HepG2 (cell line): ENCODE results near the gene BLVRA. TPM values are rescaled to one million over a fixed set of nuclear protein-coding genes. Genes with fewer than 3 reads are reported as not detected.

ENCODE experiments used
- CREB1 ChIP-seq, 2 experiments: fragments of 450-650 bp in 1 of 2; IDR thresholded peaks; 2 replicates each; pipeline ENCODE4 v1.6.1; 2016 to 2017; ENCODE audit warnings: control low read depth in 1 of 2, mild to moderate bottlenecking in 1 of 2, missing compliant biosample characterization in 1 of 2, missing genetic modification characterization in 1 of 2
- DNMT3B ChIP-seq: conservative IDR thresholded peaks from 2 replicates; pipeline ENCODE4 v1.6.1; 2016; ENCODE audit warnings: missing biosample characterization, control low read depth
- ELF1 ChIP-seq: sonication (generic); formaldehyde crosslinking; IDR thresholded peaks from 2 replicates; pipeline ENCODE4 v1.4.0; 2020; ENCODE audit warnings: missing genetic modification reagents
- ERF ChIP-seq: IDR thresholded peaks from 2 replicates; pipeline ENCODE4 v1.6.1; 2018; ENCODE audit warnings: missing biosample characterization, missing genetic modification reagents
- FOXM1 ChIP-seq: sonication (generic); formaldehyde crosslinking; IDR thresholded peaks from 2 replicates; pipeline ENCODE4 v1.5.0; 2020; ENCODE audit warnings: missing genetic modification reagents
- HDAC1 ChIP-seq: sonication (generic); formaldehyde crosslinking; IDR thresholded peaks from 2 replicates; pipeline ENCODE4 v1.5.1; 2020; ENCODE audit warnings: mild to moderate bottlenecking, missing genetic modification reagents
- HDAC2 ChIP-seq: sonication (generic); formaldehyde crosslinking; IDR thresholded peaks from 2 replicates; pipeline ENCODE4 v1.4.0; 2020; ENCODE audit warnings: missing genetic modification reagents
- HNRNPL ChIP-seq: fragments of 200-400 bp; formaldehyde crosslinking; IDR thresholded peaks from 2 replicates; pipeline ENCODE4 v1.6.1; 2017; ENCODE audit warnings: mild to moderate bottlenecking, low read depth, low read length
- MAFK ChIP-seq, 2 experiments: IDR thresholded peaks in 1 of 2; conservative IDR thresholded peaks in 1 of 2; 2 replicates each; pipeline ENCODE4 v1.6.1; 2011; ENCODE audit warnings: improper control_type of control experiment in 2 of 2, low read length in 2 of 2
- MED13 ChIP-seq: sonication (generic); formaldehyde crosslinking; IDR thresholded peaks from 2 replicates; pipeline ENCODE4 v1.5.0; 2020; ENCODE audit warnings: missing genetic modification reagents
- MNT ChIP-seq: fragments of 450-650 bp; IDR thresholded peaks from 2 replicates; pipeline ENCODE4 v1.6.1; 2016
- PRMT3 ChIP-seq: sonication (generic); formaldehyde crosslinking; IDR thresholded peaks from 2 replicates; pipeline ENCODE4 v1.8.1; 2022; ENCODE audit warnings: low read depth, mild to moderate bottlenecking, moderate library complexity, missing genetic modification reagents, borderline replicate concordance
- SMAD3 ChIP-seq: sonication (generic); formaldehyde crosslinking; IDR thresholded peaks from 2 replicates; pipeline ENCODE4 v1.4.0; 2020; ENCODE audit warnings: missing genetic modification reagents
- SRSF4 ChIP-seq: fragments of 200-400 bp; formaldehyde crosslinking; IDR thresholded peaks from one replicate; pipeline ENCODE4 v1.6.1; 2018; ENCODE audit warnings: mild to moderate bottlenecking, low read depth, low read length, moderate library complexity; ENCODE audit not compliant: poor library complexity, severe bottlenecking
- TEAD2 ChIP-seq: sonication (generic); formaldehyde crosslinking; IDR thresholded peaks from 2 replicates; pipeline ENCODE4 v1.9.0; 2021; ENCODE audit warnings: missing genetic modification reagents
- TFDP2 ChIP-seq: sonication (generic); formaldehyde crosslinking; IDR thresholded peaks from 2 replicates; pipeline ENCODE4 v1.4.0; 2020; ENCODE audit warnings: missing genetic modification reagents
- THRA ChIP-seq: sonication (generic); formaldehyde crosslinking; IDR thresholded peaks from 2 replicates; pipeline ENCODE4 v1.4.0; 2020; ENCODE audit warnings: missing genetic modification reagents, borderline replicate concordance
- TRIM24 ChIP-seq: sonication (generic); formaldehyde crosslinking; IDR thresholded peaks from 2 replicates; pipeline ENCODE4 v1.8.0; 2022; ENCODE audit warnings: mild to moderate bottlenecking, missing genetic modification reagents
- UBTF ChIP-seq: sonication (generic); formaldehyde crosslinking; IDR thresholded peaks from 2 replicates; pipeline ENCODE4 v1.4.0; 2020; ENCODE audit warnings: mild to moderate bottlenecking, missing genetic modification reagents
- ZFX ChIP-seq: sonication (generic); formaldehyde crosslinking; IDR thresholded peaks from 2 replicates; pipeline ENCODE4 v1.4.0; 2020; ENCODE audit warnings: mild to moderate bottlenecking, low read depth, missing genetic modification reagents, moderate library complexity
- ZNF232 ChIP-seq: sonication (generic); formaldehyde crosslinking; IDR thresholded peaks from 2 replicates; pipeline ENCODE4 v1.4.0; 2020; ENCODE audit warnings: missing genetic modification reagents, borderline replicate concordance
- polyA plus RNA-seq, 8 experiments: library from polyadenylated mRNA; depleted of rRNA in 3 of 8; stranded (reverse) in 7 of 8; unstranded in 1 of 8; fragments of >200 nt; fragmentation: Illumina TruSeq in 4 of 8; extraction: Trizol in 4 of 8; gene quantifications; 2 replicates each; pipeline versions ENCODE4 v1.2.1 to v1.2.3, GENCODE V29; 2011 to 2016; ENCODE audit warnings: low read depth in 4 of 8, missing spikeins in 1 of 8, mixed read lengths in 1 of 8; ENCODE audit not compliant: insufficient read depth in 1 of 8
- total RNA-seq, 5 experiments: library from RNA; depleted of rRNA; stranded (reverse); fragments of >200 nt; fragmentation: Illumina TruSeq; extraction: Trizol; gene quantifications; 2 replicates each; pipeline ENCODE4 v1.2.3, GENCODE V29; 2016; ENCODE audit warnings: low read depth in 1 of 5
- TF ChIP-seq, protein P1 (sequence below): sonication (generic); formaldehyde crosslinking; IDR thresholded peaks from 2 replicates; pipeline ENCODE4 v1.4.0; 2020; ENCODE audit warnings: missing genetic modification reagents

BLVRA gene
- total and polyA plus RNA-seq, 2 of the 13 experiments (the other 11 are each of a cell fraction or from before 2014, with no cell fraction given), result 39.2 to 64.2 TPM

- TF ChIP-seq MNT (no peak), PRMT3 (CRISPR knock-in tag) (no peak), TRIM24 (CRISPR knock-in tag) (no peak), MAFK (conservative IDR thresholded peaks at IDR 0.05 in 1 of 2, IDR thresholded peaks at IDR 0.05 in 1 of 2; ENCODE audit: low read length in 2 of 2) (no peak), ZFX (CRISPR knock-in tag) (peak; percentile 84), HNRNPL (0 out of 2 replicates have a peak, but pooled peaks have one; percentile 28), HDAC2 (0 out of 2 replicates have a peak, but pooled peaks have one; percentile 18), MED13 (CRISPR knock-in tag) (no peak), TEAD2 (no peak), SRSF4 (no peak), FOXM1 (no peak), TFDP2 (CRISPR knock-in tag) (no peak; the same call in 1 of the 2 replicates), ZNF232 (CRISPR knock-in tag) (no peak), DNMT3B (no peak), UBTF (peak; percentile 73; the same call in 1 of the 2 replicates), CREB1 (IDR thresholded peaks at IDR 0.05) (no peak), CREB1 (CRISPR knock-in tag; IDR thresholded peaks at IDR 0.05) (no peak), ERF (CRISPR knock-in tag) (no peak; the same call in 1 of the 2 replicates), SMAD3 (CRISPR knock-in tag) (no peak), HDAC1 (CRISPR knock-in tag) (peak; percentile 33; the same call in 1 of the 2 replicates), THRA (CRISPR knock-in tag) (0 out of 2 replicates have a peak, but pooled peaks have one; percentile 10), ELF1 (no peak)
- TF ChIP-seq, protein P1, sequence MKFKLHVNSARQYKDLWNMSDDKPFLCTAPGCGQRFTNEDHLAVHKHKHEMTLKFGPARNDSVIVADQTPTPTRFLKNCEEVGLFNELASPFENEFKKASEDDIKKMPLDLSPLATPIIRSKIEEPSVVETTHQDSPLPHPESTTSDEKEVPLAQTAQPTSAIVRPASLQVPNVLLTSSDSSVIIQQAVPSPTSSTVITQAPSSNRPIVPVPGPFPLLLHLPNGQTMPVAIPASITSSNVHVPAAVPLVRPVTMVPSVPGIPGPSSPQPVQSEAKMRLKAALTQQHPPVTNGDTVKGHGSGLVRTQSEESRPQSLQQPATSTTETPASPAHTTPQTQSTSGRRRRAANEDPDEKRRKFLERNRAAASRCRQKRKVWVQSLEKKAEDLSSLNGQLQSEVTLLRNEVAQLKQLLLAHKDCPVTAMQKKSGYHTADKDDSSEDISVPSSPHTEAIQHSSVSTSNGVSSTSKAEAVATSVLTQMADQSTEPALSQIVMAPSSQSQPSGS (CRISPR knock-in tag), result no peak
Observed at GRCh38 chr7:43758029-43758821, at the start of gene BLVRA (continued).
